Gastroesophageal sphincter (tissue), 2 donors: Measurements from ENCODE around the gene GLRX5.

Experiments used
- POLR2A ChIP-seq, 2 donors: fragments of 450-650 bp; IDR thresholded peaks; one replicate each; pipeline ENCODE4 v1.6.1; 2017; ENCODE audit warnings: antibody characterized with exemption in 2 of 2, mild to moderate bottlenecking in 2 of 2, moderate library complexity in 1 of 2
- POLR2AphosphoS5 ChIP-seq: sonication (generic); formaldehyde crosslinking; IDR thresholded peaks from one replicate; pipeline ENCODE4 v1.6.1; 2017; ENCODE audit warnings: antibody characterized with exemption

DNA sequence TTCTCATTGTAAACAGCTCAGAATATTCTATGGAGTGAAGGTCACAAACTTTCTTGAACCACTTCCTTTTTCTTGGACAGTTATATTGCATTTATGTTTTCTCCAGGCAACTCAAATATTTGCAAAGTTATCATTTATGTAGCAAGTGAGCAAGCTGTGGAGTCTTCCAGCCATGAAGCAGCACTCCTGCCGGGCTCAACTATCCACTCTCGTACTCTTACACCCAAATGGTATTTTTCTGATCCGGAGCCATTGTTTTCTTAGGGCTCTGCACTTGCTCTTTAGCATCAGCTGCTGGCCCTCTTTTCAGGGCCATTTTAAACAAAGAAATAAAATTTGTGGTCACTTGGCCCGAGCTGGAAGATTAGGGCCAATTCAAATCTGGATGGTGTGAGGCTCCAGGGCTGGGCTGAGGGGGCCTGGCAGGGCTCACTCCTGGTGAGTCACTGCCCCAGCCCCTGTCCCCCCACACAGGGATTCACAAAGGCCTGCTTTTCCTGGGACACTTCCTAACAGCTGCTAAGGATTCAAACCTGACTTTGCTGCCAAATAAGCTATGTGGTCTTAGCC is 38.1 kb upstream of the GLRX5 start:
- TF ChIP-seq POLR2AphosphoS5 (no peak), POLR2A (IDR thresholded peaks at IDR 0.05) (no peak)
